ENCODE data around the gene ZBTB2. TPM values are rescaled to one million over a fixed set of nuclear protein-coding genes. Genes with fewer than 3 reads are reported as not detected.

ZBTB2 gene
- total RNA-seq, 1 experiment from 2014 or later, result 14.3 TPM

GRCh38 chr6:151352410-151353396, 38.7 kb downstream of the ZBTB2 start:
- H3K27me3 Mint-ChIP-seq (ENCODE audit: low read depth), result no peaks in the 10 kb centered on the region
- ChIA-PET POLR2A (no interaction called here), CTCF (no interaction called here)
- TF ChIP-seq PREB (CRISPR knock-in tag; IDR thresholded peaks at IDR 0.05; ENCODE audit: borderline replicate concordance) (no peak), ZNF317 (CRISPR knock-in tag; IDR thresholded peaks at IDR 0.05; ENCODE audit: borderline replicate concordance, low read depth) (no peak), ESRRA (CRISPR knock-in tag; IDR thresholded peaks at IDR 0.05; ENCODE audit: borderline replicate concordance) (no peak)
- no peak overlapping the region for H3K27ac Mint-ChIP-seq
- no peaks in the 10 kb centered on the region for H3K9me3 Mint-ChIP-seq
- H3K36me3 Mint-ChIP-seq, result peaks cover 17% of the 10 kb centered on the region
- no peaks in the 10 kb centered on the region for H3K4me1 Mint-ChIP-seq
- H3K4me3 Mint-ChIP-seq, result no peak overlapping the region
- DNase-seq (ENCODE audit: low spot score) (no peak), ATAC-seq (no peak)

- no peaks in the 10 kb centered on the region for H3K4me1 Mint-ChIP-seq
- no peak overlapping the region for H3K4me3 Mint-ChIP-seq
- peaks cover 14% of the 10 kb centered on the region for H3K36me3 Mint-ChIP-seq
- no peak for ATAC-seq
- no peak overlapping the region for H3K27ac Mint-ChIP-seq
- TF ChIP-seq NR3C1 (CRISPR knock-in tag; conservative IDR thresholded peaks at IDR 0.05; ENCODE audit: low read depth) (no peak), TEAD4 (CRISPR knock-in tag; IDR thresholded peaks at IDR 0.05) (no peak), MLX (CRISPR knock-in tag; IDR thresholded peaks at IDR 0.05) (no peak), FOXJ3 (CRISPR knock-in tag; IDR thresholded peaks at IDR 0.05; ENCODE audit: borderline replicate concordance) (no peak), SOX15 (CRISPR knock-in tag; IDR thresholded peaks at IDR 0.05) (no peak), ZMAT4 (CRISPR knock-in tag; IDR thresholded peaks at IDR 0.05) (no peak), MXD4 (CRISPR knock-in tag; IDR thresholded peaks at IDR 0.05; ENCODE audit: borderline replicate concordance) (no peak), AR (CRISPR knock-in tag; IDR thresholded peaks at IDR 0.05) (no peak), OVOL2 (CRISPR knock-in tag; IDR thresholded peaks at IDR 0.05; ENCODE audit: borderline replicate concordance) (no peak), ESRRA (CRISPR knock-in tag; IDR thresholded peaks at IDR 0.05; ENCODE audit: borderline replicate concordance) (no peak), USF2 (CRISPR knock-in tag; IDR thresholded peaks at IDR 0.05) (no peak), ZNF423 (CRISPR knock-in tag; IDR thresholded peaks at IDR 0.05) (no peak), SP1 (CRISPR knock-in tag; conservative IDR thresholded peaks at IDR 0.05) (no peak), ZNF219 (CRISPR knock-in tag; IDR thresholded peaks at IDR 0.05; ENCODE audit: borderline replicate concordance) (no peak), TCF7 (CRISPR knock-in tag; IDR thresholded peaks at IDR 0.05; ENCODE audit: low read depth) (no peak), GABPB1 (CRISPR knock-in tag; IDR thresholded peaks at IDR 0.05) (no peak), NFATC4 (CRISPR knock-in tag; IDR thresholded peaks at IDR 0.05) (no peak), NR1H2 (CRISPR knock-in tag; IDR thresholded peaks at IDR 0.05) (no peak)
- TF ChIP-seq, protein P1, sequence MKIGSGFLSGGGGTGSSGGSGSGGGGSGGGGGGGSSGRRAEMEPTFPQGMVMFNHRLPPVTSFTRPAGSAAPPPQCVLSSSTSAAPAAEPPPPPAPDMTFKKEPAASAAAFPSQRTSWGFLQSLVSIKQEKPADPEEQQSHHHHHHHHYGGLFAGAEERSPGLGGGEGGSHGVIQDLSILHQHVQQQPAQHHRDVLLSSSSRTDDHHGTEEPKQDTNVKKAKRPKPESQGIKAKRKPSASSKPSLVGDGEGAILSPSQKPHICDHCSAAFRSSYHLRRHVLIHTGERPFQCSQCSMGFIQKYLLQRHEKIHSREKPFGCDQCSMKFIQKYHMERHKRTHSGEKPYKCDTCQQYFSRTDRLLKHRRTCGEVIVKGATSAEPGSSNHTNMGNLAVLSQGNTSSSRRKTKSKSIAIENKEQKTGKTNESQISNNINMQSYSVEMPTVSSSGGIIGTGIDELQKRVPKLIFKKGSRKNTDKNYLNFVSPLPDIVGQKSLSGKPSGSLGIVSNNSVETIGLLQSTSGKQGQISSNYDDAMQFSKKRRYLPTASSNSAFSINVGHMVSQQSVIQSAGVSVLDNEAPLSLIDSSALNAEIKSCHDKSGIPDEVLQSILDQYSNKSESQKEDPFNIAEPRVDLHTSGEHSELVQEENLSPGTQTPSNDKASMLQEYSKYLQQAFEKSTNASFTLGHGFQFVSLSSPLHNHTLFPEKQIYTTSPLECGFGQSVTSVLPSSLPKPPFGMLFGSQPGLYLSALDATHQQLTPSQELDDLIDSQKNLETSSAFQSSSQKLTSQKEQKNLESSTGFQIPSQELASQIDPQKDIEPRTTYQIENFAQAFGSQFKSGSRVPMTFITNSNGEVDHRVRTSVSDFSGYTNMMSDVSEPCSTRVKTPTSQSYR (CRISPR knock-in tag; IDR thresholded peaks at IDR 0.05), result no peak
- ChIA-PET CTCF (no interaction called here), POLR2A (no interaction called here)
- no peaks in the 10 kb centered on the region for H3K27me3 Mint-ChIP-seq (ENCODE audit: low read depth)
- no peaks in the 10 kb centered on the region for H3K9me3 Mint-ChIP-seq
- DNase-seq (ENCODE audit: low spot score), result no peak
Measured at GRCh38 chr6:151351731-151352130, 39.6 kb downstream of the ZBTB2 start.
